GM18502 (cell line): ENCODE data around the gene NEFH.
"Not testable (repeated sequence)": the region's sequence is repeated elsewhere in the genome, so short reads cannot be mapped to it uniquely, and the experiment has no call there.

ENCODE experiments used
- ATAC-seq: cut with Tn5 transposase; IDR thresholded peaks from one replicate; pipeline ENCODE4 v1.9.1; 2021; ENCODE audit warnings: mild to moderate bottlenecking; ENCODE audit not compliant: unreplicated experiment, poor library complexity

Gene NEFH

GRCh38 chr22:29489127-29489780 lies 9.2 kb downstream of the NEFH start:
- not testable (repeated sequence) for ATAC-seq

- ATAC-seq, result no peak
Measured at GRCh38 chr22:29491012-29491411, 11.0 kb downstream of the NEFH start.

- ATAC-seq, result no peak
Measured at GRCh38 chr22:29493636-29494035, 13.6 kb downstream of the NEFH start.

- ATAC-seq, result no peak
Measured at GRCh38 chr22:29499852-29500251, 19.8 kb downstream of the NEFH start.

GRCh38 chr22:29503811-29504372 lies 23.9 kb downstream of the NEFH start:
- no peak for ATAC-seq

GRCh38 chr22:29509298-29509697 lies 29.3 kb downstream of the NEFH start:
- ATAC-seq, result no peak

GRCh38 chr22:29509815-29510214 lies 29.8 kb downstream of the NEFH start:
- ATAC-seq, result no peak

- no peak for ATAC-seq
Measured at GRCh38 chr22:29510542-29510941, 30.5 kb downstream of the NEFH start.

GRCh38 chr22:29511126-29511862 lies 31.3 kb downstream of the NEFH start:
- no peak for ATAC-seq

- ATAC-seq, result no peak
Measured at GRCh38 chr22:29512031-29512430, 32.0 kb downstream of the NEFH start.

GRCh38 chr22:29517215-29517908 lies 37.3 kb downstream of the NEFH start:
- no peak for ATAC-seq

- ATAC-seq, result no peak
Measured at GRCh38 chr22:29518427-29518826, 38.4 kb downstream of the NEFH start.

- ATAC-seq, result no peak
Measured at GRCh38 chr22:29519996-29520395, 40.0 kb downstream of the NEFH start.

GRCh38 chr22:29520851-29521250 lies 40.8 kb downstream of the NEFH start:
- ATAC-seq, result no peak

- ATAC-seq, result no peak
Measured at GRCh38 chr22:29521526-29521925, 41.5 kb downstream of the NEFH start.

GRCh38 chr22:29523761-29524160 lies 43.7 kb downstream of the NEFH start:
- no peak for ATAC-seq

GRCh38 chr22:29524442-29525191 lies 44.6 kb downstream of the NEFH start:
- no peak for ATAC-seq

GRCh38 chr22:29528144-29528543 lies 48.1 kb downstream of the NEFH start:
- no peak for ATAC-seq

GRCh38 chr22:29530716-29531115 lies 50.7 kb downstream of the NEFH start:
- no peak for ATAC-seq

- ATAC-seq, result no peak
Measured at GRCh38 chr22:29531419-29531818, 51.4 kb downstream of the NEFH start.
